MG63 (cell line): Measurements from ENCODE around the gene SRSF2. TPM values are rescaled to one million over a fixed set of nuclear protein-coding genes. Genes with fewer than 3 reads are reported as not detected.
"Not testable (repeated sequence)": the region's sequence is repeated elsewhere in the genome, so short reads cannot be mapped to it uniquely, and the experiment has no call there.

Experiments
- DNase-seq: peaks from one replicate; pipeline ENCODE4 v3.0.0-alpha.2; 2020
- H3K27me3 ChIP-seq: fragments of 250-450 bp; sonication (Bioruptor Pico); 2 replicates; pipeline ENCODE4 v1.5.1; 2020; ENCODE audit warnings: mild to moderate bottlenecking, moderate library complexity
- H3K36me3 ChIP-seq: fragments of 250-450 bp; sonication (Bioruptor Pico); 2 replicates; pipeline ENCODE4 v1.5.1; 2020; ENCODE audit warnings: mild to moderate bottlenecking, moderate library complexity
- H3K4me3 ChIP-seq: fragments of 250-450 bp; sonication (Bioruptor Pico); 2 replicates; pipeline ENCODE4 v1.5.1; 2020; ENCODE audit warnings: mild to moderate bottlenecking, moderate library complexity
- H3K9me3 ChIP-seq: fragments of 250-450 bp; sonication (Bioruptor Pico); 2 replicates; pipeline ENCODE4 v1.5.1; 2020; ENCODE audit warnings: mild to moderate bottlenecking, moderate library complexity
- total RNA-seq: library from RNA; depleted of rRNA; stranded (reverse); fragments of >200 nt; shearing (Covaris generic); gene quantifications from 2 replicates; pipeline ENCODE4 v1.2.3, GENCODE V29; 2014; ENCODE audit warnings: low replicate concordance

The SRSF2 gene
- total RNA-seq, 1 experiment from 2014 or later: 292 TPM

GRCh38 chr17:76698466-76698977 is 38.6 kb downstream of the SRSF2 start:
- not testable (repeated sequence) for H3K36me3 ChIP-seq, H3K9me3 ChIP-seq, DNase-seq, H3K27me3 ChIP-seq, H3K4me3 ChIP-seq

- Histone ChIP-seq H3K27me3 (no peaks in the 10 kb centered on the region), H3K36me3 (peaks cover 3% of the 10 kb centered on the region), H3K4me3 (no peak overlapping the region), H3K9me3 (no peaks in the 10 kb centered on the region)
- DNase-seq: no peak
Measured at GRCh38 chr17:76697702-76698465, 39.2 kb downstream of the SRSF2 start.

DNA sequence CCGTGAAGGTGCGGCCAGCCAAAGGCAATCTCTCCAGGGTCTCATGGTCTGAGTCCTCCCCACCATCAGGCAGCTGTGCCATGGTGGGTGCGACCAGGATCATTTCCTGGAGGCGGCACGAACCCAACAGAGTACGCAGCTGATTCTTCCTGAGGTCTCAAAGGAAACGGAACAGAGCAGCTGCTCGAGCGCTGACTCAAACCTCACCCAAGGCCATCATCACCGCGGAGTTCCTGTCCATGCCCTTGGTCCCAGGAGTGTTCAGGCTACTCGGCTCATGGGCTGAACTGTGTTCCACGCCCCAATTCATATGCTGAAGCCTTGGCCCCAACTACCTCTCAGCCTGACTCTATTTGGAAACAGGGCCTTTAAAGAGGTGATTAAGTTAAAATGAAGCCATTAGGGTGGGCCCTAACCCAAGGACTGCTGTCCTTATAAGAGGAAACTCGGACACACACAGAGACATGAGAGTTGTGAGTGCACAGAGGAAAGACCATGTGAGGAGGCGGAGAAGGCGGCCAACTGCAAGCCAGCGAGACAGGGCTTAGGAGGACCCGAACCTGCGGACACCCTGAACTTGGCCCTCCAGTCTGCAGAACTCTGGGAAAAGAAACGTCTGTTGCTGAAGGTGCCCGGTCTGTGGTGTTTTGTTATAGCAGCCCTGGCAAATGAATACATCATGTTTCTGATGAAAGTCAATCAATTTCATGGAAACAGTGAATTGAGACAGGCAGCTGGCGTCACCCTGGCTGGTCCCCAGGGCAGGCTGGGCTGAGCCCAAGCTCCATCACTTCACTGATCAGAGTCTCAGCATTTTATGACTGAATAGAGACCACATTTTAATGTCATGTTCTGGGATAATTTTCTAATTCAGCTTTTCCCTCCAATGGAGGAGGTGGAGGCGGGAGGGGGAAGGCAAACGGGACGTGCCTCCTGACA is 40.1 kb downstream of the SRSF2 start:
- no peak overlapping the region for H3K4me3 ChIP-seq
- no peaks in the 10 kb centered on the region for H3K9me3 ChIP-seq
- peaks cover 3% of the 10 kb centered on the region for H3K36me3 ChIP-seq
- H3K27me3 ChIP-seq: no peaks in the 10 kb centered on the region
- no peak for DNase-seq

- Histone ChIP-seq H3K9me3 (no peaks in the 10 kb centered on the region), H3K27me3 (no peaks in the 10 kb centered on the region), H3K36me3 (peaks cover under 1% of the 10 kb centered on the region), H3K4me3 (no peak overlapping the region)
- no peak for DNase-seq
Measured at GRCh38 chr17:76695059-76695831, 41.9 kb downstream of the SRSF2 start.

DNA sequence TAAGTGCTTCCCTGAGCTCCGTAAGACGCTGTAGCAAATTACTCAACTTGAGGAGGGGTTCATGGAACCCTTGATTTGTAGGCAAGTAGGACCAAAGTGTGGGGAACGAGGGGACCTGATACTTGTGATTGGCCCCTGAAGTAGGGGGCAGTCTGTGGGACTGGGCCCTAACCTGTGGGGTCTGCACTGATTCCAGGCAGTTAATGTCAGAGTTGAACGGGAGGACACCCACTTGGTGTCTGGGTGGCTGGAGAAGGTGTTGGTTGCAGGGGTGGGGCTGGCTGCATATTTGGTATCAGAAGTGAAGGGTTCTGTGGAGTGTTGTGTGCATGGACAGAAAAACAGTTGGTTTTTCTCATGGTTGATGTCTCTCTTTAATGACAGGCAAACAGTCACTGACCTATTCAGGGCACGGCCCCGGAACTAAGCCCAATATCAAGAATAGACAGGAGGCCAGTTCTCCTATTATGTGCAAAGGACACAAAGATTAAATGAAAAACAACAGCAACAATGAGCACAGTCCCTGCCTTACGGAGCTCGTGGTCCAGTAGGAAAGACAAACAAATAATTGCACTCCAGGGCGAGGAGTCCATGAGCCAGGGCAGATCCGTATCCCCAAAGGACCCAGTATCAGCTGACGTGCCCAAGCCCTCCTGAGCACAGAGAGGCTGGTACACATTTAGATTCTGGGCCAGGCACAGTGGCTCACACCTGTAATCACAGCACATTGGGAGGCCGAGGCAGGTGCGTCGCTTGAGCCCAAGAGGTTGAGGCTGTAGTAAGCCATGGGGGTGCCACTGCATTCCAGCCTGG is 45.5 kb downstream of the SRSF2 start:
- no peaks in the 10 kb centered on the region for H3K36me3 ChIP-seq
- no peaks in the 10 kb centered on the region for H3K27me3 ChIP-seq
- no peak for DNase-seq
- H3K9me3 ChIP-seq: no peaks in the 10 kb centered on the region
- H3K4me3 ChIP-seq: no peak overlapping the region

- DNase-seq: no peak
- no peaks in the 10 kb centered on the region for H3K27me3 ChIP-seq
- no peaks in the 10 kb centered on the region for H3K36me3 ChIP-seq
- no peaks in the 10 kb centered on the region for H3K9me3 ChIP-seq
- no peak overlapping the region for H3K4me3 ChIP-seq
Measured at GRCh38 chr17:76690596-76691280, 46.4 kb downstream of the SRSF2 start.

GRCh38 chr17:76689859-76690258 is 47.3 kb downstream of the SRSF2 start:
- no peaks in the 10 kb centered on the region for H3K27me3 ChIP-seq
- H3K36me3 ChIP-seq: no peaks in the 10 kb centered on the region
- H3K9me3 ChIP-seq: no peaks in the 10 kb centered on the region
- DNase-seq: no peak
- no peak overlapping the region for H3K4me3 ChIP-seq

GRCh38 chr17:76688165-76688622 is 48.9 kb downstream of the SRSF2 start:
- no peaks in the 10 kb centered on the region for H3K9me3 ChIP-seq
- no peaks in the 10 kb centered on the region for H3K27me3 ChIP-seq
- DNase-seq: no peak
- peaks cover 3% of the 10 kb centered on the region; the same call in 1 of the 2 replicates for H3K36me3 ChIP-seq
- H3K4me3 ChIP-seq: no peak overlapping the region

GRCh38 chr17:76687298-76688164 is 49.6 kb downstream of the SRSF2 start:
- H3K27me3 ChIP-seq: no peaks in the 10 kb centered on the region
- no peak for DNase-seq
- H3K9me3 ChIP-seq: no peaks in the 10 kb centered on the region
- no peak overlapping the region for H3K4me3 ChIP-seq
- peaks cover 5% of the 10 kb centered on the region; the same call in 1 of the 2 replicates for H3K36me3 ChIP-seq

DNA sequence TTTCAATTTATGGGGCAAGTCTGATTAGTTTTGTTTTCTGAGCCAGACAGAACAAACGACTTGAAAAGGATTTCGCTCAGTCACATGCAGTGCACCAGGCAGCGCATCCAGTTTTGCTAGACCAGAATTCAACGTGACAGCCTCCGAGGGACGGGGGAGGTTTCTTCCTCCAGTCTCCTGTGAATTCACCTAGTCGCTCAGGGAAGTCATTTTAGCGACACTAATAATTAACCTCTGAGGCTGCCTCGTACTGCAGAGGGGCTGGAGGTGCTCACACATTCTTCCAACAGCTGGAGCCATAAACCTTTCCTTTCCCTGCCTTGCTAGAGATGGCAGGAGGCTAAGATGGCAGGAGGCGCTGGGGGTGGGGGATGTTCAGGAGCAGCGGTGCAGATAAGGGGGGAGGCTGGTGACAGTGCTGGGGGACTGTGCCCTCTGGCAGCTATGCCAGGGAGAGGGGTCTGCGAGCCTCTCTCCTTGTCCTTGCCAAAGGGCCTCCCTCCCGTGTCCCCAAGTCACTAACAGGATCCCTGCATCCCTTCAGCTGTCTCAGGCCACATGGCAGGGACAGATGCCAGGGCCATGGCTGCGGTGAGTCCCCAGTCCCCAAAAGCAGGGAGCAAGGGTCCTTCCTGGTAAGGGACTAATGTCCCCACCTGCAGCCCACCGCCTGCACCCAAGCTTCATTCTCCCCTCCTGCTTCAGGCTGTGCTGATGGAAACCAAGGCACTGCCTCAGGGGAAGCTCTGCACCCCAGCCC is 50.4 kb downstream of the SRSF2 start:
- peaks cover 7% of the 10 kb centered on the region; the same call in 1 of the 2 replicates for H3K36me3 ChIP-seq

DNA sequence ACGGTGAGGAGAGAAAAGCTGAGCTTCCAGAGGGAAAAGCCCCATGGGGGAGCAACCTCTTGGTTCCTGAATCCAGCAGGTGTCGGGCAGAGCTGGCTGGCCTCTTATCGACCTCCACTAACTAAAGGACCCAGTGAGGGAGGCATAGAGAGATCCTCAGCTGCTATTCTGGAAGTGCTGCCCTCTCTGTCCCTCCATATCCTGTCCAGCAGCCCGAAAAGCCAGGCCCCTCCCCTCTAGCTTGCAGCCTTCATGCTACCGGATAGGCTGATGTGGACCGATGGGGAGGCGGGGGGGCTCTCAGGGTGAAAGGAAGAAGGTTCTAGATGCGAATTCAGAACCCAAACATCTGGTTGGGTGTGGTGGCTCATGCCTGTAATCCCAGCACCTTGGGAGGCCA is 51.3 kb downstream of the SRSF2 start:
- H3K27me3 ChIP-seq: no peaks in the 10 kb centered on the region
- DNase-seq: no peak
- H3K9me3 ChIP-seq: no peaks in the 10 kb centered on the region
- peaks cover 13% of the 10 kb centered on the region; the same call in 1 of the 2 replicates for H3K36me3 ChIP-seq
- no peak overlapping the region for H3K4me3 ChIP-seq

More for the DNA sequence above, 50.4 kb downstream of the SRSF2 start:
- Histone ChIP-seq H3K4me3 (no peak overlapping the region), H3K27me3 (no peaks in the 10 kb centered on the region), H3K9me3 (no peaks in the 10 kb centered on the region)
- no peak for DNase-seq

DNA sequence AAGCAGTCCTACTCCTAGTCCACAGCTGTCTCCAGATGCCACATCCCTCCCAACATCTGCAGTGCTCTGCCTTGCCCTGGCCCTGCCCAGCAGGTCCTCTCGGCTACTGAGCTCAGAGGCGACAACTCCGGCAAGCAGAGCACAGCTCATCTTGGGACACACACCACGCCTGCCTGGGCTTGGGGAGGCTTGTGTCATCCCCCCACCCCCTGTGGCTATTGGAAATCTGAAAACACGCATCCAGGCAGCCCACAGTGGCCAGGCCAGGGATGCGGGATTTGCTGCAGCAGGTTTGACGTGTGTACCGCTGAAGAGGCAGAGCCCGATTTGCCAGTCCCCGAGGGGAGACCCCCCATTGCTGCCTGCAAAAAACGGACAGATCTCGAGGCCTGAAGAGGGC is 51.8 kb downstream of the SRSF2 start:
- H3K27me3 ChIP-seq: no peaks in the 10 kb centered on the region
- H3K36me3 ChIP-seq: peaks cover 15% of the 10 kb centered on the region
- H3K4me3 ChIP-seq: no peak overlapping the region
- DNase-seq: no peak
- no peaks in the 10 kb centered on the region for H3K9me3 ChIP-seq

DNA sequence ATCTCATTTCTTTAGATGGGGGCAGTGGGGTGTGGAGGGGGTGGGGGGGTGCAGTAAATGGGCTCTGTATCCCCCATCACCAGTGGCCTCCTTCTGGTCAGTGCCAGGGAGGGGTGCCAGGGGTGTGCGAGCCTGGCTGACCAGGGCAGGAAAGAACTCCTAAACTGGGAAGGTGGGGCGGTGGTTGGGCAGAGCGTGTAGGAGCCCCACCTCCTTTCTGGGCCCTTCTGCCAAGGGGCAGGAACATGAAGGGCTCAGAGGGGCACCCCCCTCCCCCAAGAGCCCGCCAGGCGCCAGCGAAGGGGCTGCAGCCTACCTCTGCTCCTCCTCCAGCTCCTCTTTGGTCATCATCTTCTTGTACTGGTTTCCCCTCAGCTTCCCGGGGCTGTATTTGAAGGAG is 52.4 kb downstream of the SRSF2 start:
- no peak for DNase-seq
- Histone ChIP-seq H3K27me3 (no peaks in the 10 kb centered on the region), H3K36me3 (peaks cover 15% of the 10 kb centered on the region), H3K4me3 (no peak overlapping the region), H3K9me3 (no peaks in the 10 kb centered on the region)
